MV-4-11 (cell line): ENCODE measurements around the gene HUNK.

ENCODE experiments used
- DNase-seq: peaks from one replicate; lab custom pipeline; 2025; lab: John Stamatoyannopoulos, UW

HUNK gene

DNA sequence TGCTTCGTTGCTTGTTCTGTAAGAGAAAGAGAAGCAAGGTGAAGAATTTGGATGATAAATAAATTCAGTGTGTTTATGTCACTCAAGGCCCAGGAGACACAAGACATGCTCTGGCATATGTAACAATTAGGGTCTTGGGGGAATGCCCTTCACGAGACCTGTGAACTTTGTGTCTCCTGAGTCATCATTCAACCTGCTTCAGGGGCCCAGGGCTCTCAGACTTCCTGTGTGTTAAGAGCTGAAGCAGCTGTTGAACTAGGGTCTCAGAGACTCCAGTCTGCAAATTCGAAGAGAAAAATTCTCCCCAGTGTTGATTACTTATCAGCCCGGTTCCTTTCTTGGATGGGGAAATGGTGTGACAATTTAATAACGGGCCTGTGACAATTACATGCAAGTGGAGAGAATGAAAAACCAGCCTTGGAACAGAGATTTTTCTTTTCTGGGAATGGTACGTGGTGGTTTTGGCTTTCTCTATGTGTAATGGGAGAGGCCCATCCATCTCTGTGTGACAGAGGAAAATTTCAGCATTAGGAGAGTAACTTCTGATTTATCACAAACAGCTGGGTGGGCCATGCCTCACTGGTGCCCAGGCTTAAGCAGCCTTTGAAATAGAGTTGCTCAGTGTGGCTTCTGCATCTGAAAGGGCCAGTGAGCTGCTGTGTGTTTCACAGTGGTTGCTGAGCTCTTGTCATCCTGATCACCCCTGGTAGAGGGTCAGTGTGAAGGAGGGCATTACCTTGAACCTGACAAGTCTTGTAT is 22.4 kb downstream of the HUNK start:
- DNase-seq: no peak

DNA sequence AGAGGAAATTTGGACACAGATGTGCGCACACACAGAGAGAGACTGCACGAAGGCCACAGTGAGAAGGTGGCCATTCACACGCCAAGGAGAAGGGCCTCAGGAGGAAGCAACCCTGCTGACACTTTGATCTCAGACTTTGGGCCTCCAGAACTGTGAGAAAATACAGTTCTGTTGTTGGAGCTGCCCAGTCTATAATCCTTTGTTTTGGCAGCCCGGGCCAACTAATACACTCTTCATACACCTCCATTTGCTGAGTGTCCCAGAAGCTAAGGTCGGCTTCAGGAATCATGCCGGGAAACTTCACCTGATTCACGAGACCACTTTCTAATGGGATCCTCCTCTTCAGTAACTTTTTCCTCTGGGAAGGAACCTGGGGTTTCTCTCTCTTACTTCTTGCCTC is 23.2 kb downstream of the HUNK start:
- no peak for DNase-seq

DNA sequence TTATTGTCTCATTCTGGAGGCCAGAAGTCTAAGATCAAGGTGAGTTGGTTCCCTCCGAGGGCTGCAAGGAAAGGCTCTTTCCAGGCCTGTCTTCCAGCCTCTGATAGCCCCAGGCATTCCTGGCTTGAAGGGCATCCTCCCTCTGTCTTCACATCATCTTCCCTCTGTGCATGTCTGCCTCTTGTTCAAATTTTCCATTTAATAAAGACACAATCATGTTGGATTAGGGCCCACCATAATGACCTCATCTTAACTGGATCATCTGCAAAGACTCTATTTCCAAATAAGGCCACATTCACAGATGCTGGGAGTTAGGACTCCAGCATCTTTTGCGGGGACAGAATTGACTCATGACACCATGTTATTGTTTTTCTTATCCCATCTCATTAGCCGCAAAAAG is 24.5 kb downstream of the HUNK start:
- no peak for DNase-seq

DNA sequence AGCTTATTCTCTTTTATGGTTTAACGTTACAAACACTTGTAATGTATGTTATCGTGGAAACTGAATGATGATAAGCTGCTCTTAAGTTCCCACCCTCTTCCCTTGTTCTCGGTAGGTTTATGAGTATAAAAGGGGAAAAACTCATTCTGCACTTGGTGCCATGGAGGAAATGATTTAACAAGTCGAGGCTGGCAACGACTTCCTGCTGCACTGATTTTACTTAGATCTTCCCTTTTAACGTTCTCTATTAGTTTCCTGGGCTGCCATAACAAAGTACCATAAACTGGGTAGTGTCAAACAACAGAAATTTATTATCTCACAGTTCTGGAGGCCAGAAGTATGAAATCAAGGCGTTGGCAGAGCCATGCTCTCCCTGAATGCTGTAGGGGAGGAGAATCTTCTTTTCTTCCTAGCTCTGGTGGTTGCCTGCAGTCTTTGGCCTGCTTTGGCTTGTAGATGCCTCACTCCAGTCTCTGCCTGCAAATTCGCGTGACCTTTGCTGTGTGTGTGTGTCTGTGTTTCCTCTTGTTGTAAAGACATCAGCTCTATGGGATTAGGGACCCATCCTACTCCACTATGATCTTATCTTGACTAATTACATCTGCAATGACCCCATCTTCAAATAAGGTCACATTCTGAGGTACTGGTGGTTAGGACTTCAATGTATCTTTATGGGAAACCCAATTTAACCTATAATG is 26.3 kb downstream of the HUNK start:
- no peak for DNase-seq

DNA sequence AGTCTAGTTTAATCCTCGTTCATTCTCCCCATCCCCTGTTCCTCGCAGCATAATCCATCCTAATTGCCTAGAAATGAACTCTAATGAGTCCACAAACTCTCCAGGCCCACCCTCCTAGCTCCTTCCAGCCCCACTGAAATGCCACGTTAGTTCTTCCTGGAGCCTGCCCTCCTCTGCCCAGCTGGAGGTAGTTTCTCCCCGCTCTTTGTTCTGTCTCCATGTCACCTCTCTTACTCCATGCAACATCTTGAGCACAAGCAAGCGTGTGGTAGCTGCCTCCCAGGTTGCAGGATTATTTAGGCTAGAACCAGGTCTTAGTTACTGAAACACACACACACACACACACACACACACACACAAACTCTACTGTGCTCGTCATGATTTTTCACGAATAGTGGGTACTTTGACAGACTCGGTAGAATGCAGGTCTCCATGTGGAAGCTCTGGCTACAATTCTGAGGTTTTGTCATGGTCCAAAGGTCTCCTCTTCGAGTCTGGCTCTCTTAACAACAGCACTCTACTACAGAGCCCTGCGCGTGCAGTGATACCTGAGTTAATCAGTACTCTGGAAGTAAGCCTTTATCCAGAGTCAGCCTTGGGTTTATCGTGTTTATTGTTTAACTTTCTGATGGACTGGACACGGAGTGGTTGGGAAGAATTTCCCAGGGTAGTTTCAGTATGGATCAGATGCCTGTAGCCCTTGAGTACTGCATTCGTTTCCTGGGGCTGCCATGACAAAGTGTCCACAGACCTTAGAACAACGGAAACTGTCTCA is 27.5 kb downstream of the HUNK start:
- DNase-seq: no peak

DNA sequence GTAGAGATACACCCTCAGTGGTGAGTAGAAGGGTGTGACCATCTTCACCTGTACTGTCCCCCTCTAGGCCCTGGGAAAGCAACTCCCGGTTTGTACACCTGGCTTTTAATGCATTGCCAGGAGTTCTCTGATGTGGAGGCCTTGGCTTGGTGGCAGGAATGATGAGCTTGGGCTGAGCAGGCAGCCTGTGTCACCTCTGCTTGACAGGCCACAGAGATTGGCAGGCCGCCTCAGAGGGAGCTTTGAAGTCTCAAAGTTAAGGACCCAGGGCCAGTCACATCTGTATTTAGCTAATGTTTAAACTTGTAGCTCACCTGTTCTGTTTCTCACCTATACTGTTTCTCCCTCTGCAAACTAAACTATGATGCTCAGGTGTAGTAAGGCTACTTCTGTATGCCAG is 28.5 kb downstream of the HUNK start:
- no peak for DNase-seq

DNA sequence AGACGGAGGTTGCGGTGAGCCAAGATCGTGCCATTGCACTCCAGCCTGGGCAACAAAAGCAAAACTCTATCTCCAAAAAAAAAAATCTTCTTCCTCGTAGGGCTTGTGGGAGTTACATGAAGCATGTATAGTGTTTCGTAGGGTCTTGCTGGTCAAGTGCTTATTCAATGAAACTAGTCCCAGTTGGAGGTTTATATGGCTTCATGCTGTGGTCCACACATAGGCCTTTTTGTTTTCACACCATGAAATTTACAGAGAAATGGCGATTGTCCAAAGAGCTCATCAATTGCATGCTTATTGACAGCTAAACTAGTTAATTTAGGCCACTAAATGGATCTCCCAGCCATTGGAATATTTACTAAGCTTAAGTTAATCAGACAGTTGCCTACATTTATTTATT is 29.6 kb downstream of the HUNK start:
- DNase-seq: no peak

DNA sequence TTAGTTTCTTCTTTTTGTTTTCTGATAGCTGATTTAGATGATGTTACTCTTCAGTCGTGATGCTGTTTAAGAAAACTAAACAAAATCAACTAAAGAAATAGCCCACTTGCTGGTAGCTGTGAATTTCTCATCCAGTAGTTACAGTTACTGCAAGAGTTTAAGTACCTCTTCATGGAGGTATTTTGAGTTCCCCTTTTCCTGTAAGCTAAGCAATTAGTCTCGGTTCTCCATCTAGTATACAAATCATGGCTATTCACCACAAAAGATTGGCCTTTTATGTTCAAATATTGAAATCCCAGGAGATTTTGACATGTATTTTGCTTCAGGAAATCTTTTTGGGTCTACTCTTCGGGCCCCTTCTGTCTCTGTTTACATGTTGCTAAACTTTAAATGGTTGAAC is 31.1 kb downstream of the HUNK start:
- DNase-seq: peak; percentile 29

DNA sequence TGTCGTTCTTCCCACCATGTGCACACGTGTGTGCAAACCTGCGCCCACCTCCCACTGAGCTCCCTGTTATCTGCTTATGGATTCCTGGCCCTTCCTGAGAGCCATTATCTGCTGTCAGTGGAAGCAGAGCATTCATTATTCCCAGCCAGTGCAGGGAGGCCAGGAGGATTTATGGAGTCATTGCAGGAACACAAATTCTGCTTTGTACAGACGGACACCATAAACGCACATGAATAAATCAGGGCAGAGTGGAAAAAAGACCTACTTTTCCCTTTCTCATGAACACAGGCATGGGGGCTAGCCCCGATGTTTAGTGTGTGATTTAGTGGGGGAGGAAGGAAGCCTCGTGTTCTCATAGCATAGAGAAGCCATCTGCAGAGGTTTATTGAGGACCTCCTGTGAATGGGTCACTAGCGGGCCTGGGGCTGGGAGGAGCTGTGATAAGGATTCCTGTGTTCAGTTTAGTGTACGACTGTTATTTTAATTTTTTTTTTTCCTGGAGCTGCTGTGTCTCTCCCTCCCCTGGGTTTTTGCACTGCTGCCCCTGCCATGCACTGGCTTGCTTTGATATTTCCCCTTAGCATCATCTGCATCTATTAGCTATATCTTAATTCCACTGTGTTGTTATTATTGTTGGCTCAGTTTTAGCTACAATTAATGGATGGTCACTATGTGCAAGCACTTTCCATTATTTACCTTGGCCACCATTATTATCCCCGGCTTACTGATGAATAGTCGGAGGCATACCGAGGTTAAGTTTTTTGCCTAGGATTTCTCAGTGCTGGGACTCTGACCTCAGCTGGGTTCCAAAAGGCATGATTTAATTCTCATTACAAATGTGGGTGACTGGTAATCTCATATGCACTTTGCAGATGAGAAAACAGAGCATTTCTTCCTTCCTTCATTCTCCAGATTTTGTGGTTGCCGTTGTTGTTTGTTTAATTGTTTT is 33.0 kb downstream of the HUNK start:
- no peak for DNase-seq

DNA sequence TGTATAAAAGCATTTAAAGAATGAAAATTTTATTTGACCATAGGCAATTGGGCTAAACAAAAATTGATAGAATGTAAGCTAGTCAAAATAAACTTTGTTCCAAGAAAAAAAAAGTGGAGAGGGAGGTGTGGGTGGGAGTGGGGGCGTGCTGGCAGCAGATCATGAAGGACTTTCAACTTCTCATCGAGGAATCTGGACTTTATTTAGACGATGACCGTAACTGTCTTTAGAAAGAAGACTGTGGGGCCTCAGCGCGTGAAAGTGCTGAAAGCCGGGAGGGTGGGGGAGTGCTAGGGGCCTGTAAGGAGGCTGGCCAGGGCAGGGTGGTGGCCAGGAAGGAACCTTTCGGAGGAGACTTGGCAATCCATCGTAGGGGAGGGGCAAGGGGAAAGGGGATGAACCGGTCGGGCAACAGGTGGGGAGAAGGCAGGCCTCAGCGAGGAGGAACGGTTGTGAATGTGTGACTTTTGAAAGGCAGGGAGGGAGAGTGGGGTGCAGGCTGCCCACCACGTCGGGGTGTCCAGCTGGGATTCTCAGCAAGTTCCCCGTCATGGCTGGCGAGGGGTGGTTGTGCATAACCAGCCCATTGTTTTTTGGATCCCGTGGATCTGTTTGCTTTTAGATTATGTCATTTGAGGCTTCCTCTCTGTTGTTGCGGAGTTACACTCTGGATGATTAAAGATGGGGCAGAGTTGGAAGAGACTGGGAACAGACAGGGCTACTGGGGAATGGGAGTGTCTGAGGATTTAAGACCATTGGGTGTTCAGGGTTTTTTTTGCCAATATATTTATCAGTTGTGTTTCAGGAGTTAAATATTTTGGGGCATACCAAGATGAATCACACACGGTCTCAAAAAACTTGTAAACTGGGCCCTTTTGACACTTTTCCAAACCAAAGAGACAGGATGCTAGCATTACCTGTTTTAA is 35.5 kb downstream of the HUNK start:
- DNase-seq: no peak

DNA sequence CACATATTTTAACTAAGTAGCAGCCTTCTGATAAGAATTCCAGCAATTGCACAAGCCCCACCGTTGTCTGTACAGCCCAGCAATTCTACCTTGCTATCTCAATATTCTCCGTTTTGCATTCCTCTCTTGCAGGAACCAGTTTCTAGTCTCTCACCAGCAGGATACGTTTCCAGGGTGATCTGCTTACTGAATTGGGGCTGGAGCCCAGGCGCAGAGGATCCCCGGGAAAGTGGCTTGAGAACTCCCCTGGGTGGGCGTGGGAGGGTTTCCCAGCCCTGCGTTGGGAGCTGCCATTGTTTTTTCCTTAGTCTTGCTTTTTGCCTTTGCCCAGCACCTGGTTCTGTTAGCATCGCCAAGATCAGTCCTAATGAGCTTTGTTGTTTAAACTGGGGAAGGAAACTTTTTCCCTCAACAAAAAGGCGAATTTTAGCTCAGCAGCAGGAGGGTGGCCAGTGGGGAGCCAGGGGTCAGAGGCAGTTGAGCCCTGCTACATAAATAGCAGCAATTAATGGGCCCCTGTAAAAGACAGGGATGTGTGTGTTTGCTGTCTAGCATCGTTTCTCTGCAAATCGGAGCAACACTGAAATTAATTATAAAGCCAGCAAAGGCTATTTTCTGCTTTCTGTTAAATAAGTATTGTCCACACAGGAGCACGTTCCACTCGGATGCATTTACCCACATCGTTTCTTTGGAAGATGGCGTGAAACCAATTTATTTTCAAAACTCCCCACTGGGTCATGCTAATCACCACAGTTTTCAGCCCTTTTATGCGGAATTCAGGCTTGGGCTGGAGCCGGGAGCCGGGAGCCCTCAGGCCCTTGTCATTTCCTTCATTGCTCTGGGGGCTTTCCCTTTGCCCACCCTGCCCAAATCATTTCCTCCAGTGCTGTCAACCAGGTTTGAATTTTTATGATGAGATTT is 36.6 kb downstream of the HUNK start:
- no peak for DNase-seq

DNA sequence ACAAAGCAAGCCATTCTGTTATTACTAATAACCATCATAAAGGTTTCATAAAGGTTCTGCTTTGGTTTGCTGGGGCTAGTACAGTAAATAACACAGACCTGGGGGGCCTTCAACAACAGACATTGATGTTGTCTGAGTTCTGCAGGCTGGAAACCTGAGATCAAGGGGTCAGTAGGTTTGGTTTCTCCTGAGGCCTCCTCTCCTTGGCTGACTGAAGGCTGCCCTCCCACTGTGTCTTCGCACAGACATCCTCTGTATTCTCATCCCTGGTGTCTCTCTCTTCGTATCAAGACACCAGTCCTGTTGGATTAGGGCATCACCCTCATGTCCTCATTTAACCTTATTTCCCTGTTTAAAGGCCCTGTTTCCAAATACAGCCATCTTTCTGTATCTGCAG is 37.3 kb downstream of the HUNK start:
- DNase-seq: no peak

DNA sequence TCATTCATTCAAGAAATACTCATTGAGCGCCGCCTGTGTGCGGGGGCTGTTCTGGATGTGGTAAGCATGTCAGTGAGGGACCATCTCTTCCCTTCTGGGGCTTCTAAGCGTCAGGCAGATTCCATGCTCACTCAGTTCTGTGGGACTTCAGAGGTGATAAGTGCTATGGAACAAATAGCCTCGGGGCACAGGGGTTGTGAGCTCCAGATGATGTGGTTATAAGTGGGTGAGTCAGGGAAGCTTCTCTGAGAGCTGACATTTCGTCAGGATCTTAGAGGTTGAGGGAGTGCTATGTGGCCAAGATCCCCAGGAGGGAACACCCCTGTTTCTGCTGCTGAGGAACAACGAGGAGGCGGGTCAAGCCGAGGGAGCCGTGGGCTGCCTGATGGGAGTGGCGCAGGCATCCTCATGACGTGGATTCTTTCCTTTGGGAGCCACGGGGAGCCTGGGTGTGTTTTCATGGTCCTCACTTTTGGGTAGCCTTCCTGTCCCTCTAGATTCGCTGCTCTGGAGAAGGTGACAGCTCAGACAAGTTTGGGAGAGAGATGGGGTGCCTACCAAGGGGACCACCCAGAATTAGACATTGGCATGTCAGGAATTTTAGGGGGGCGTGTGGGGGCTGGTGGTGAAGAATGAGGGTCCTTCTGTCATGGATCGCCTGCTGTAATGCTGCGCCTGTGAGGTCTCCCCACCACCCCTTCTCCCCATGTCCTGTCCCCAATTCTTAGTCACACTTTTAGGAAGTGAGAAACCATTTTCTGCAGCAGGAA is 38.5 kb downstream of the HUNK start:
- no peak for DNase-seq

DNA sequence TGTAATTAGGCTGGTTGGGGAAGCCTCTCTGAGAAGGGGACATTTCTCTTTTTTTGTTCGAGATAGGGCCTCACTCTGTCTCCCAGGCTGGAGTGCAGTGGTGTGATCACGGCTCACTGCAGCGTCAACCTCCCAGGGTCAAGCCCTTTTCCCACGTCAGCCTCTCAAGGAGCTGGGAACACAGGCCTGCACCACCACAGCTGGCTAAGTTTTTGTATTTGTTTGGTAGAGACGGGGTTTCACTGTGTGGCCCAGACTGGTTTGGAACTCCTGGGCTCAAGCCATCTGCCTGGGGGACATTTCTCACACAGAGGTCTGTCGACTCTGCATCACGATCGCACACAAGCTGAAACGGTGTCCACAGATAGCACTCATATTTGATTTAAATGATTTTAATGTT is 39.7 kb downstream of the HUNK start:
- no peak for DNase-seq

DNA sequence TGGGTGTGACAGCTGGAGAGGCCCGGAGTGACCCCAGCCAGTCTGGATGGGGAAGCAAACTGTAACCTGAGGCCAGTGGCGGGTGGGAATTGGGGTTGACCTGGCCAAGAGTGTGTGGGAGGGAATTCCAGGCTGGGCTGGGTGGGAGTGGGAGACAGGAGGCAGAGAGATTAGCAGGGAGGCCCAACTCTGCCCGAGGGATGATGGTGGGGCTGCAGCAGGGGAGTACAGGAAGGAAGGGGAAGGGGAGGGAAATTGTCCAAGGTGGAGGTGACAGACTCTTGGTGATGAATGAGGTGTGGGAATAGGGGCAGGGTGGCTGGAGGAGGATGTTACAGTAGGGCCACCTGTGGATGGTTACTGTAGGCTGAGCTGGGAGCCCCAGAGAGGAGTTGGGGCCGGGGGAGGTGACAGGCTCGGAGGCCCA is 40.4 kb downstream of the HUNK start:
- no peak for DNase-seq

DNA sequence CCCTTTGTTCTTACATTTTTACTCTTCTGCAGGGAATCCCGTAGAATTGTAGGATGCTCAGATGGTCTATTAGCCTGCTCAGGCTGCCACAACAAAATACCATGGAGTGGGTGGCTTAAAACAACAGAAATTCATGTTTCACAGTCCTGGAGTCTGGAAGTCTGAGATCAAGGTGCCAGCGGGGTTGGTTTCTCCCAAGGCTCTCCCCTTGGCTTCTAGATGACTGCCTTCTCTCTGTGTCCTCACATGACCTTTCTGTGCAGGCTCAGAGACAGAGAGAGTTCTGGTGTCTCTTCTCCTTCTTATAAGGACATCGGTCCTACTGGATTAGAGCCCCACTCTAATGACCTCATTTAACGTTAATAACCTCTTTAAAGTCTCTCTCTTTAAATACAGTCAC is 41.7 kb downstream of the HUNK start:
- DNase-seq: no peak

DNA sequence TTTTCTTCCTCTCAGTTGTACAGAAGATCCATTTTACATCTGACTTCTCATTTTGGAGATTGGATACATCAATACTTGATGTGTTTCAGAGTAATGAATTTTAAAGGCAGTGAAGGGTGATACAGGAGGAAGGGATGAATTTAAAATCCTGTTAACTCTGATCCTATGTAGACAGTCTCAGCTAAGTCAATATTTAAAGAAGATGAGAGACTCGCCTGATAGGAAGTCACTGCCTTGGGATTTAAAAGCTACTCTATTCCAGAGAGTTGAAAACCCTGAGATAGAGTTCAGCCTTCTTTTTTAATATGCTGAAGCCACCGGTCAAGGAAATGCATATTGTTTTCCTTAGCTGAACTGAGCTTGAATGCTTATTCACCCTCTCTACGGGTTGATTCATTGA is 42.7 kb downstream of the HUNK start:
- DNase-seq: no peak

DNA sequence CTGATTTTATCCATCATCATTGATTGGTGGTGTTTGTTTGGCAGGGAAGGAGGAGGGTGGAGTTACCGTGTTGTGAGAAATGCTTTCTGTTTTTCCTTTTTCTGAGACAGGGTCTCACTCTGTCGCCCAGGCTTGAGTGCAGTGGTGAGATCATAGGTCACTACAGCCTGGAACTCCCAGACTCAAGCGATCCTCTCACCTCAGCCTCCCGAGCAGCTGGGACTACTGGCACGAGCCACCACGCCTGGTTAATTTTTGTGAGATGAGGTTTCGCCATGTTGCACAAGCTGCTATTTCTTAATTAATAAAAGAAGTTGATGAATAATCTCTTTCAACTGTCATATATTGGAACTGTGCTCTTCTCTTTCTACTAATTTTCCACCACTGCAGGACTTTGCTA is 44.3 kb downstream of the HUNK start:
- DNase-seq: no peak

DNA sequence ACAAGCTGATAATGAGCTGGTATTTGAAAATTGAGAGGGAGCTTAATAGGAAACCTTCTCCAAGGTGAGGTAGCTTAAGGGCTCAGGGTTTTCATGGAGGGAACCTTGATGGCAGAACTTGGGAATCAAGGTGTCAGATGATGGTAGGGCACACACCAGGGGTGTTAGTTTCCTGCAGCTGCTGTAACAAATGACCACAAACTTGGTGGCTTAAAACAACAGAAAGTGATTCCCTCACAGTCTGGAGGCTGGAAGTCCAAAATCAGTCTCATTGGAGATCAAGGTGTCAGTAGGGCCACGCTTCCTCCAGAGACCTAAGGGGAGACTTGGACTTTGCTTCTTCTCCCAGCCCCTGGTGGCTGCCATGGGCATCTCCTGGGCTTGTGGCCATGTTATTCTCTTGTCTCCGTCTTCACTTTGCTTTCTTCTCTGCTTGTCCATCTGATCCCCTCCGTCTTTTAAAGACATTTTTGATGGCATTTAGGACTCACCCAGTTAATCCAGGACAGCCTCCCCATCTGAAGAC is 45.5 kb downstream of the HUNK start:
- DNase-seq: no peak
